H9 (cell line): ENCODE measurements around the gene SYCN. TPM values are rescaled to one million over a fixed set of nuclear protein-coding genes. Genes with fewer than 3 reads are reported as not detected.

ENCODE experiments used
- DNase-seq: peaks from one replicate; pipeline ENCODE4 v3.0.0-alpha.2; 2017
- H2AFZ ChIP-seq: one replicate; pipeline ENCODE4 v1.6.1; 2013; ENCODE audit warnings: mild to moderate bottlenecking, low read length, control low read depth, moderate library complexity
- H2AK5ac ChIP-seq: 2 replicates; pipeline ENCODE4 v1.6.1; 2013; ENCODE audit warnings: low read length, control low read depth, mixed read lengths; ENCODE audit not compliant: insufficient read length
- H2BK120ac ChIP-seq: one replicate; pipeline ENCODE4 v1.6.1; 2013; ENCODE audit warnings: low read depth, mild to moderate bottlenecking, low read length, control low read depth, inconsistent platforms; ENCODE audit not compliant: poor library complexity, severe bottlenecking
- H2BK12ac ChIP-seq: 2 replicates; pipeline ENCODE4 v1.6.1; 2013; ENCODE audit warnings: low read length, control low read depth, mixed read lengths, low read depth; ENCODE audit not compliant: insufficient read length
- H2BK15ac ChIP-seq: 2 replicates; pipeline ENCODE4 v1.6.1; 2013; ENCODE audit warnings: low read depth, low read length, control low read depth
- H2BK20ac ChIP-seq: one replicate; pipeline ENCODE4 v1.6.1; 2013; ENCODE audit warnings: low read depth, mild to moderate bottlenecking, low read length, control low read depth, inconsistent platforms; ENCODE audit not compliant: poor library complexity, severe bottlenecking
- H2BK5ac ChIP-seq: 2 replicates; pipeline ENCODE4 v1.6.1; 2013; ENCODE audit warnings: low read length, control low read depth, mixed read lengths; ENCODE audit not compliant: insufficient read length
- H3K14ac ChIP-seq: 2 replicates; pipeline ENCODE4 v1.6.1; 2013; ENCODE audit warnings: low read length, control low read depth; ENCODE audit not compliant: insufficient read depth
- H3K18ac ChIP-seq: 2 replicates; pipeline ENCODE4 v1.6.1; 2013; ENCODE audit warnings: low read depth, mild to moderate bottlenecking, mixed read lengths, low read length, control low read depth; ENCODE audit not compliant: insufficient read length
- H3K23ac ChIP-seq: 2 replicates; pipeline ENCODE4 v1.6.1; 2013; ENCODE audit warnings: low read length, control low read depth, mixed read lengths, low read depth; ENCODE audit not compliant: insufficient read length
- H3K23me2 ChIP-seq: 2 replicates; pipeline ENCODE4 v1.6.1; 2013; ENCODE audit warnings: low read depth, mild to moderate bottlenecking, mixed read lengths, low read length, control low read depth; ENCODE audit not compliant: insufficient read length, poor library complexity, severe bottlenecking
- H3K27ac ChIP-seq: 2 replicates; pipeline ENCODE4 v1.5.1; 2013; ENCODE audit warnings: low read length, control low read depth, mixed read lengths, low read depth; ENCODE audit not compliant: insufficient read length
- H3K27me3 ChIP-seq: 2 replicates; pipeline ENCODE4 v1.6.1; 2013; ENCODE audit warnings: low read length, control low read depth, inconsistent platforms; ENCODE audit not compliant: insufficient read depth
- H3K4ac ChIP-seq: 2 replicates; pipeline ENCODE4 v1.6.1; 2013; ENCODE audit warnings: low read depth, mild to moderate bottlenecking, control low read depth, inconsistent platforms, low read length, moderate library complexity
- H3K4me1 ChIP-seq: 2 replicates; pipeline ENCODE4 v1.6.1; 2013; ENCODE audit warnings: low read length, control low read depth, inconsistent platforms; ENCODE audit not compliant: insufficient read depth
- H3K4me2 ChIP-seq: 2 replicates; pipeline ENCODE4 v1.6.1; 2013; ENCODE audit warnings: low read length, control low read depth, mixed read lengths; ENCODE audit not compliant: insufficient read length, insufficient read depth
- H3K56ac ChIP-seq: 2 replicates; pipeline ENCODE4 v1.6.1; 2013; ENCODE audit warnings: low read depth, mild to moderate bottlenecking, mixed read lengths, low read length, control low read depth; ENCODE audit not compliant: insufficient read length
- H3K79me1 ChIP-seq: 2 replicates; pipeline ENCODE4 v1.6.1; 2013; ENCODE audit warnings: low read depth, mild to moderate bottlenecking, moderate library complexity, low read length, control low read depth, inconsistent platforms; ENCODE audit not compliant: insufficient read depth, poor library complexity, severe bottlenecking
- H3K79me2 ChIP-seq: 2 replicates; pipeline ENCODE4 v1.6.1; 2013; ENCODE audit warnings: low read length, control low read depth, inconsistent platforms; ENCODE audit not compliant: insufficient read depth
- H3K9ac ChIP-seq: 2 replicates; pipeline ENCODE4 v1.6.1; 2013; ENCODE audit warnings: low read length, control low read depth, mixed read lengths; ENCODE audit not compliant: insufficient read length; ENCODE audit errors: extremely low read depth
- H3K9me3 ChIP-seq: one replicate; pipeline ENCODE4 v1.6.1; 2013; ENCODE audit warnings: low read depth, low read length, inconsistent platforms; ENCODE audit not compliant: control insufficient read depth
- H3T11ph ChIP-seq: one replicate; pipeline ENCODE4 v1.6.1; 2013; ENCODE audit warnings: mild to moderate bottlenecking, low read length, control low read depth, inconsistent platforms
- H4K20me1 ChIP-seq: one replicate; pipeline ENCODE4 v1.6.1; 2013; ENCODE audit not compliant: control insufficient read depth, insufficient read length, insufficient read depth
- H4K5ac ChIP-seq: 2 replicates; pipeline ENCODE4 v1.6.1; 2013; ENCODE audit warnings: low read depth, mild to moderate bottlenecking, mixed read lengths, low read length, control low read depth; ENCODE audit not compliant: insufficient read length
- H4K8ac ChIP-seq: replicated peaks from 2 replicates; pipeline ENCODE4 v1.6.1; 2013; ENCODE audit warnings: low read length, control low read depth, mixed read lengths, low read depth; ENCODE audit not compliant: insufficient read length
- H4K91ac ChIP-seq: 2 replicates; pipeline ENCODE4 v1.6.1; 2013; ENCODE audit warnings: low read depth, mild to moderate bottlenecking, moderate library complexity, mixed read lengths, low read length, control low read depth; ENCODE audit not compliant: insufficient read length
- H3K27ac Mint-ChIP-seq, 3 experiments: 2 replicates in 2 of 3; 3 replicates in 1 of 3; pipeline ENCODE4 v1.8.0; 2020 to 2021; ENCODE audit warnings: mixed read lengths in 3 of 3, mild to moderate bottlenecking in 1 of 3, moderate library complexity in 1 of 3
- H3K27me3 Mint-ChIP-seq: 2 replicates; pipeline ENCODE4 v1.8.0; 2021; ENCODE audit warnings: low read depth, mild to moderate bottlenecking, moderate library complexity, mixed read lengths
- H3K36me3 Mint-ChIP-seq, 3 experiments: 2 replicates in 2 of 3; 3 replicates in 1 of 3; pipeline ENCODE4 v1.8.0; 2020 to 2021; ENCODE audit warnings: low read depth in 3 of 3, mixed read lengths in 3 of 3; ENCODE audit not compliant: insufficient read depth in 1 of 3
- H3K4me1 Mint-ChIP-seq, 2 experiments: 2 replicates each; pipeline ENCODE4 v1.8.0; 2020; ENCODE audit warnings: mixed read lengths in 2 of 2
- H3K4me3 Mint-ChIP-seq, 2 experiments: 2 replicates in 1 of 2; 3 replicates in 1 of 2; pipeline ENCODE4 v1.8.0; 2020 to 2021; ENCODE audit warnings: mild to moderate bottlenecking in 2 of 2, mixed read lengths in 2 of 2, moderate library complexity in 1 of 2
- H3K9me3 Mint-ChIP-seq, 2 experiments: 2 replicates in 1 of 2; 3 replicates in 1 of 2; pipeline ENCODE4 v1.8.0; 2020; ENCODE audit warnings: mild to moderate bottlenecking in 2 of 2, mixed read lengths in 2 of 2, moderate library complexity in 1 of 2
- WGBS: extraction: QIAGEN DNeasy Blood & Tissue Kit; methylation state at CpG from one replicate; pipeline ENCODE4 v1.1.7; 2013; ENCODE audit warnings: missing lambda C conversion rate, low lambda C conversion rate, mixed read lengths; ENCODE audit not compliant: insufficient read length; ENCODE audit errors: extremely low coverage; 5-methylcytosine and 5-hydroxymethylcytosine counted together
- total RNA-seq: library from RNA; stranded (reverse); gene quantifications from 2 replicates; pipeline ENCODE4 v1.2.1, GENCODE V29; 2021
- TF ChIP-seq, protein P1 (sequence below): fragments of 200-600 bp; sonication (generic); conservative IDR thresholded peaks from 3 replicates; pipeline ENCODE4 v1.8.0; 2021; ENCODE audit warnings: antibody characterized with exemption, mild to moderate bottlenecking

Gene SYCN
- total RNA-seq, 1 experiment from 2014 or later: not detected

DNA sequence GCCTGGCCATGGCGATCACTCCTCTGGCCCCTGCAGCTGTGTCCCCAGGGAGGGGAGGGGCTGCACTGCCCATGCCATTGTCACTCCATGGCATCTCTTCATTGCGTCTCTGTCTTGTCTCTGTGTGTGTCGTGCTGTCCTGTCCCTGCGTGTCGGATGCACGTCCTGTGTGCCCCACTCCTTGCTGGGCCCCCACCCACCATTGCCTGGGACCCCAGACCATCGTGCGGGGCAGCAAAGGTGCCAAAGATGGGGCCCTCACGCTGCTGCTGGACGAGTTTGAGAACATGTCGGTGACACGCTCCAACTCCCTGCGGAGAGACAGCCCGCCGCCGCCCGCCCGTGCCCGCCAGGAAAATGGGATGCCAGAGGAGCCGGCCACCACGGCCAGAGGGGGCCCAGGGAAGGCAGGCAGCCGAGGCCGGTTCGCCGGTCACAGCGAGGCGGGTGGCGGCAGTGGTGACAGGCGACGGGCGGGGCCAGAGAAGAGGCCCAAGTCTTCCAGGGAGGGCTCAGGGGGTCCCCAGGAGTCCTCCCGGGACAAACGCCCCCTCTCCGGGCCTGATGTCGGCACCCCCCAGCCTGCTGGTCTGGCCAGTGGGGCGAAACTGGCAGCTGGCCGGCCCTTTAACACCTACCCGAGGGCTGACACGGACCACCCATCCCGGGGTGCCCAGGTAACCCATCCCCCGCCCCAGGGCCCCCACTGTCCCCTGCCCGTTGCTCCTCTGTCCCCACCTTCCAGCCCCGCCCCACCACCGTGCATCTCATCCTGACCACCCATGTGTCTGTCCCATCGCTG, 31.2 kb downstream of the SYCN start:
- no peaks in the 10 kb centered on the region for H3K79me2 ChIP-seq
- no peak overlapping the region for H4K5ac ChIP-seq
- no peak overlapping the region for H3K9ac ChIP-seq
- no peak overlapping the region for H2BK5ac ChIP-seq
- H3K4me3 Mint-ChIP-seq: no peak overlapping the region
- no peaks in the 10 kb centered on the region for H3K79me1 ChIP-seq
- H3K9me3 Mint-ChIP-seq: no peaks in the 10 kb centered on the region
- H2BK20ac ChIP-seq: no peak overlapping the region
- H3K23ac ChIP-seq: no peak overlapping the region
- no peak overlapping the region for H2BK12ac ChIP-seq
- no peaks in the 10 kb centered on the region for H3K27me3 Mint-ChIP-seq
- H3T11ph ChIP-seq: no peak overlapping the region
- H3K9me3 ChIP-seq: no peaks in the 10 kb centered on the region
- no peaks in the 10 kb centered on the region for H3K4me1 ChIP-seq
- H3K27ac Mint-ChIP-seq: peak overlapping the region in 1 of 3 experiments; percentile 39; a peak in 1 of 7 replicates
- no CpG with 5 or more reads among the region's 45 CpGs for WGBS
- H3K27ac ChIP-seq: no peak overlapping the region
- no peak for DNase-seq
- H3K4me1 Mint-ChIP-seq: peaks cover 7 to 13% of the 10 kb centered on the region in 2 experiments
- no peak overlapping the region for H3K4ac ChIP-seq
- H4K20me1 ChIP-seq: no peaks in the 10 kb centered on the region
- no peaks in the 10 kb centered on the region for H3K23me2 ChIP-seq
- no peak overlapping the region for H4K8ac ChIP-seq
- H2BK15ac ChIP-seq: no peak overlapping the region
- no peak overlapping the region for H3K4me2 ChIP-seq
- no peaks in the 10 kb centered on the region for H3K27me3 ChIP-seq
- TF ChIP-seq, protein P1, sequence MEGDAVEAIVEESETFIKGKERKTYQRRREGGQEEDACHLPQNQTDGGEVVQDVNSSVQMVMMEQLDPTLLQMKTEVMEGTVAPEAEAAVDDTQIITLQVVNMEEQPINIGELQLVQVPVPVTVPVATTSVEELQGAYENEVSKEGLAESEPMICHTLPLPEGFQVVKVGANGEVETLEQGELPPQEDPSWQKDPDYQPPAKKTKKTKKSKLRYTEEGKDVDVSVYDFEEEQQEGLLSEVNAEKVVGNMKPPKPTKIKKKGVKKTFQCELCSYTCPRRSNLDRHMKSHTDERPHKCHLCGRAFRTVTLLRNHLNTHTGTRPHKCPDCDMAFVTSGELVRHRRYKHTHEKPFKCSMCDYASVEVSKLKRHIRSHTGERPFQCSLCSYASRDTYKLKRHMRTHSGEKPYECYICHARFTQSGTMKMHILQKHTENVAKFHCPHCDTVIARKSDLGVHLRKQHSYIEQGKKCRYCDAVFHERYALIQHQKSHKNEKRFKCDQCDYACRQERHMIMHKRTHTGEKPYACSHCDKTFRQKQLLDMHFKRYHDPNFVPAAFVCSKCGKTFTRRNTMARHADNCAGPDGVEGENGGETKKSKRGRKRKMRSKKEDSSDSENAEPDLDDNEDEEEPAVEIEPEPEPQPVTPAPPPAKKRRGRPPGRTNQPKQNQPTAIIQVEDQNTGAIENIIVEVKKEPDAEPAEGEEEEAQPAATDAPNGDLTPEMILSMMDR: no peak
- H3K18ac ChIP-seq: no peak overlapping the region
- no peak overlapping the region for H4K91ac ChIP-seq
- H3K36me3 Mint-ChIP-seq: peaks cover 2 to 34% (median 27%) of the 10 kb centered on the region in 3 experiments; a peak in 6 of 7 replicates
- H2BK120ac ChIP-seq: no peak overlapping the region
- H3K14ac ChIP-seq: no peak overlapping the region
- no peak overlapping the region for H3K56ac ChIP-seq
- no peak overlapping the region for H2AK5ac ChIP-seq
- H2AFZ ChIP-seq: no peak overlapping the region
